ENCODE data around the gene RASA3.

GRCh38 chr13:114066956-114067355 lies 65.5 kb downstream of the RASA3 start:
- TF ChIP-seq SUZ12 (IDR thresholded peaks at IDR 0.05; ENCODE audit: extremely low read depth, insufficient read depth, insufficient read length) (no peak), YY1 (IDR thresholded peaks at IDR 0.05; ENCODE audit: insufficient read depth, insufficient read length) (no peak), ZNF274 (IDR thresholded peaks at IDR 0.05; ENCODE audit: low read depth, low read length) (no peak)

All from NT2/D1 (cell line).